Loucy (cell line): ENCODE results near the gene CNTN2.

Source experiments
- H2AFZ ChIP-seq: fragments of 200-600 bp; sonication (generic); 2 replicates; pipeline ENCODE4 v1.6.0; 2016; ENCODE audit warnings: antibody characterized with exemption, mild to moderate bottlenecking, low read length, moderate library complexity
- H3F3A ChIP-seq: fragments of 200-600 bp; 2 replicates; pipeline ENCODE4 v1.6.0; 2016; ENCODE audit warnings: antibody characterized with exemption, low read depth, mild to moderate bottlenecking
- H3K27me3 ChIP-seq: fragments of 200-600 bp; sonication (generic); 2 replicates; pipeline ENCODE4 v1.6.1; 2014; ENCODE audit warnings: low read length, mild to moderate bottlenecking; ENCODE audit not compliant: insufficient read depth, poor library complexity, severe bottlenecking
- H3K36me3 ChIP-seq: fragments of 200-600 bp; sonication (generic); 2 replicates; pipeline ENCODE4 v1.6.1; 2016; ENCODE audit warnings: low read length; ENCODE audit not compliant: insufficient read depth
- H3K4me1 ChIP-seq: fragments of 200-600 bp; sonication (generic); 2 replicates; pipeline ENCODE4 v1.5.1; 2014; ENCODE audit warnings: low read length, mild to moderate bottlenecking; ENCODE audit not compliant: insufficient read depth, poor library complexity, severe bottlenecking
- H3K4me2 ChIP-seq: fragments of 200-600 bp; sonication (generic); 2 replicates; pipeline ENCODE4 v1.6.0; 2014; ENCODE audit warnings: antibody characterized with exemption, low read length, low read depth, mild to moderate bottlenecking; ENCODE audit not compliant: poor library complexity, severe bottlenecking
- H3K4me3 ChIP-seq: fragments of 200-600 bp; sonication (generic); 2 replicates; pipeline ENCODE4 v1.5.1; 2014; ENCODE audit warnings: low read length, mild to moderate bottlenecking, mixed read lengths; ENCODE audit not compliant: poor library complexity, severe bottlenecking
- H3K79me2 ChIP-seq: fragments of 200-600 bp; sonication (generic); 2 replicates; pipeline ENCODE4 v1.6.1; 2014; ENCODE audit warnings: low read length; ENCODE audit not compliant: insufficient read depth
- H3K9ac ChIP-seq: fragments of 200-600 bp; sonication (generic); 2 replicates; pipeline ENCODE4 v1.6.0; 2014; ENCODE audit warnings: mild to moderate bottlenecking, low read depth, low read length, moderate library complexity; ENCODE audit not compliant: poor library complexity, severe bottlenecking
- H3K9me2 ChIP-seq: fragments of 200-600 bp; sonication (generic); replicated peaks from 2 replicates; pipeline ENCODE4 v1.6.1; 2016; ENCODE audit warnings: low read depth, low read length, mixed read lengths
- H3K9me3 ChIP-seq: fragments of 200-600 bp; sonication (generic); 2 replicates; pipeline ENCODE4 v1.6.1; 2014; ENCODE audit warnings: mild to moderate bottlenecking, antibody characterized with exemption, low read length, low read depth; ENCODE audit not compliant: insufficient read depth
- H4K20me1 ChIP-seq: fragments of 200-600 bp; sonication (generic); 2 replicates; pipeline ENCODE4 v1.6.0; 2014; ENCODE audit warnings: antibody characterized with exemption, low read length, mild to moderate bottlenecking; ENCODE audit not compliant: insufficient read depth, poor library complexity, severe bottlenecking
- EZH2phosphoT487 ChIP-seq: fragments of 200-600 bp; IDR thresholded peaks from 2 replicates; pipeline ENCODE4 v1.6.1; 2018; ENCODE audit warnings: antibody characterized with exemption, mild to moderate bottlenecking, moderate library complexity, borderline replicate concordance
- TF ChIP-seq, protein P1 (sequence below): fragments of 200-600 bp; sonication (generic); conservative IDR thresholded peaks from 2 replicates; pipeline ENCODE4 v1.5.1; 2014; ENCODE audit warnings: mild to moderate bottlenecking, antibody characterized with exemption, low read length

The CNTN2 gene

DNA sequence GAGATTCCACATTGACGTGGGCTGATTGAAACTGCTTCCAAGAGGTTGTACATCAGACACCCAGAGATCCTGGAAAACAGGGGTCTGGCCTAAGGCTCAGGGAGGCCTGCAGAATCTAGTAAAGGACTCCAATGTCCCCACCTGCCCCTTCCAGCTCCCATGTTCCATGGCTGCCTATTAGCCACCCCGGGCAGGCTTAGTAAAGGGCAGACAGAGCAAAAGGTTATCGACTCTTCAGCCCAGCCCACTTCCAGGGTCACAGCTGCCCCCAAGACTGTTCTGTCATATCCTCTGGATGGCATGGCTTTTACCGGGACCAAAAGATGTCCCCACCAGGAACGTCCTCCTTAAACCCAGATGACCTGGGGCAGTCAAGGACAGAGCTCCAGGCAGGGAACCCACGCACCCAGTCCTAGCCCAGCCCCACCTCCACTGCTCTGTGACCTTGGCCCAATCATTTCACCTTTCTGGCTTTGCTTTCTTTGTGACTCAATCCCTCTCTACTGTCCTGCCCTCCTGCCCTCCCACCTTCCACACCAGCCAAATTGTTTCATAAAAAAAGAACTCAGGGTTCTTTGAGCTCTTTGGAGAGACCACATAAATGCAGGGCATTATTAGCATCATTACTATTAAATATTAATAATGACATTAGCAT lies 4.8 kb upstream of the CNTN2 start:
- Histone ChIP-seq H2AFZ (no peak overlapping the region), H3K9ac (no peak overlapping the region), H3K9me3 (no peaks in the 10 kb centered on the region), H3K27me3 (no peaks in the 10 kb centered on the region), H3F3A (no peaks in the 10 kb centered on the region), H3K36me3 (no peaks in the 10 kb centered on the region), H3K4me3 (no peak overlapping the region), H3K79me2 (no peaks in the 10 kb centered on the region), H3K9me2 (no peaks in the 10 kb centered on the region), H3K4me2 (no peak overlapping the region), H4K20me1 (no peaks in the 10 kb centered on the region), H3K4me1 (no peaks in the 10 kb centered on the region)
- TF ChIP-seq, protein P1, sequence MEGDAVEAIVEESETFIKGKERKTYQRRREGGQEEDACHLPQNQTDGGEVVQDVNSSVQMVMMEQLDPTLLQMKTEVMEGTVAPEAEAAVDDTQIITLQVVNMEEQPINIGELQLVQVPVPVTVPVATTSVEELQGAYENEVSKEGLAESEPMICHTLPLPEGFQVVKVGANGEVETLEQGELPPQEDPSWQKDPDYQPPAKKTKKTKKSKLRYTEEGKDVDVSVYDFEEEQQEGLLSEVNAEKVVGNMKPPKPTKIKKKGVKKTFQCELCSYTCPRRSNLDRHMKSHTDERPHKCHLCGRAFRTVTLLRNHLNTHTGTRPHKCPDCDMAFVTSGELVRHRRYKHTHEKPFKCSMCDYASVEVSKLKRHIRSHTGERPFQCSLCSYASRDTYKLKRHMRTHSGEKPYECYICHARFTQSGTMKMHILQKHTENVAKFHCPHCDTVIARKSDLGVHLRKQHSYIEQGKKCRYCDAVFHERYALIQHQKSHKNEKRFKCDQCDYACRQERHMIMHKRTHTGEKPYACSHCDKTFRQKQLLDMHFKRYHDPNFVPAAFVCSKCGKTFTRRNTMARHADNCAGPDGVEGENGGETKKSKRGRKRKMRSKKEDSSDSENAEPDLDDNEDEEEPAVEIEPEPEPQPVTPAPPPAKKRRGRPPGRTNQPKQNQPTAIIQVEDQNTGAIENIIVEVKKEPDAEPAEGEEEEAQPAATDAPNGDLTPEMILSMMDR: no peak
- TF ChIP-seq EZH2phosphoT487: no peak

DNA sequence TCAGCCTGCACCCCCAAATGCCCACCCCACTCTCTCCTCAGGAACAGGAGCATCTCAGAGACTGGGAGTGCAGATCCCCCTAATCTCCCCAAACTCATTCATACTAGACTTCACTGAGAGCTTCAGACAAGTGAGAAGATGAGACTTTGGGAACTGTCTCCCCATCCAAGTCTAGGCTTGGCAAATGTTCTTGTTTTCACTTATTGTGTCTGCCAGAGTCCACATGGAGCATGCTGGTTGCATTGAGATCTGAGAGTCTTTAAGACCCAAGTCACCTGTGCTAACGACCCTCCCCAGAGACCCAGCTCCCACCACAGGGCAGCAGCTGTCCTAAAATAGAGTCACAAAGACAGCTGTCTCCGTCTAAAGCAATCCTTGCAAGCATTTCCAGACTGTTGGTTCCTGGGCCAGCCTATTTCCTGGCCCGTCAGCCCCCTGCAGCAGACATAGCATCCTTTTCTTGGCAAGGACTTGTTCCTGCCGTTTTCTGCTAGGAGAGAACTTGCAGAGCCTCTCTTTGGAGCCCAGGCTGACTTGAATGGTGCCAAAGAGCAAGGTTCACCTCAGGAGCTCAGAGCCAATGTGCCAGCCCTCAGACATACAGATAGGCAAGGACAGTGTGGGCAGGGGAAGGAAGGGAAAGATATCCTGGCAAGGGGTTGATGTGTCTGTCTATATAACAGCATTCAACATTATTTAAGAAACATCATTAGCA lies 1.9 kb upstream of the CNTN2 start:
- Histone ChIP-seq H3F3A (no peaks in the 10 kb centered on the region), H3K79me2 (no peaks in the 10 kb centered on the region), H3K4me3 (no peak overlapping the region), H3K9me3 (no peaks in the 10 kb centered on the region), H3K36me3 (no peaks in the 10 kb centered on the region), H3K4me1 (no peaks in the 10 kb centered on the region), H3K9me2 (no peaks in the 10 kb centered on the region), H3K9ac (no peak overlapping the region), H2AFZ (no peak overlapping the region), H3K4me2 (no peak overlapping the region), H4K20me1 (no peaks in the 10 kb centered on the region), H3K27me3 (no peaks in the 10 kb centered on the region)
- no peak for TF ChIP-seq EZH2phosphoT487
- TF ChIP-seq, protein P1: no peak

DNA sequence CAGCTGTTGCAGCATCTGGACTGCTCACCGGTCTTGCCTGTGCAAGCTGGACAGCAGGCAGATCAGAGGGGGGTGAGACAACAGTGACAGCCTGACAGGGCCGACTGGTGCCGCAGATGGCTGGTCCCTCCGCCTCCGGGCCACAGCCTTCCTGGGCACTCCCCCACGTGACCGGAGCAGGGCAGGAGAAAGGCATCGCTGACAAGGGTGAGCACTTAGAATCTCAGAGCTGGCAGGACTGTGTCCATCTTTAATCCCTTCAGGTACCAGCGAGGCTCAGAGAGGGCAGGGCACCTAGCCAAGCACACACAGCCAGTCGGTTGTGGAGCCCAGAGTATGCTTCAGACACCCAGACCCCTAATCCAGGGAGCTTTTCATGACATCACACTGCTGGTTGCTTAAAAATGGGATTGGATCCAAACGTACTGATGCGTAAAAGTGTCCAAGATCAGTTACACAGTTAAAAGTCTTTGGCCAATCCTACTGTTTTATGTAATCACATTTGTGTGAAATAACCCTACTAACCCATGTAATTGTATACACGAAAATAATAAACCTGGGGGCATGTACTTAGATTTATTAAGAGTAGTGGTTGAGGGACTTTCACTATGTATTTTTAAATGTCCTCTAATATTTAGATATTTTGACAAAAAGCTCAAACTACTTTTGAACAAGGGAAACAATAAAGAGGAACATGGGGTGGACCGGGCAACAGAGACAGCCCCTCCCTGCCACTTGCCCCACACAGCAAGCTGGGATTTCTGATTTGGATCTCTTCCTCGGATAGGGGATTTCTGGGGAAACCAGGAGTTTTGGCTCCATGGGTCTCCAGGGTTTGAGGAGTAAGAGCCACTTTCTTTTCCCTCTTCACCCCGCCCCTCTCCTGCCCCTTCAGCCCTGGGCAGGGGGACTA lies 758 bp upstream of the CNTN2 start:
- Histone ChIP-seq H2AFZ (no peak overlapping the region), H3F3A (no peaks in the 10 kb centered on the region), H3K9me3 (no peaks in the 10 kb centered on the region), H3K4me1 (no peaks in the 10 kb centered on the region), H3K4me2 (no peak overlapping the region), H3K9me2 (no peaks in the 10 kb centered on the region), H3K9ac (no peak overlapping the region), H3K36me3 (no peaks in the 10 kb centered on the region), H3K27me3 (no peaks in the 10 kb centered on the region), H4K20me1 (no peaks in the 10 kb centered on the region), H3K79me2 (no peaks in the 10 kb centered on the region), H3K4me3 (no peak overlapping the region)
- no peak for TF ChIP-seq EZH2phosphoT487
- TF ChIP-seq, protein P1: no peak
